ENCODE data around the gene HPSE2. TPM values are rescaled to one million over a fixed set of nuclear protein-coding genes. Genes with fewer than 3 reads are reported as not detected.

The HPSE2 gene
- total RNA-seq (under 1 TPM in 4 of 10 donors, not detected in 6; 0.07 to 0.24 (median 0.13) TPM), polyA plus RNA-seq (under 1 TPM; 0.04 to 0.22 TPM)
- long read RNA-seq, donor 1: 0 reads
- long read RNA-seq, donor 2: 0 reads
- long read RNA-seq, donor 3: 0 reads

DNA sequence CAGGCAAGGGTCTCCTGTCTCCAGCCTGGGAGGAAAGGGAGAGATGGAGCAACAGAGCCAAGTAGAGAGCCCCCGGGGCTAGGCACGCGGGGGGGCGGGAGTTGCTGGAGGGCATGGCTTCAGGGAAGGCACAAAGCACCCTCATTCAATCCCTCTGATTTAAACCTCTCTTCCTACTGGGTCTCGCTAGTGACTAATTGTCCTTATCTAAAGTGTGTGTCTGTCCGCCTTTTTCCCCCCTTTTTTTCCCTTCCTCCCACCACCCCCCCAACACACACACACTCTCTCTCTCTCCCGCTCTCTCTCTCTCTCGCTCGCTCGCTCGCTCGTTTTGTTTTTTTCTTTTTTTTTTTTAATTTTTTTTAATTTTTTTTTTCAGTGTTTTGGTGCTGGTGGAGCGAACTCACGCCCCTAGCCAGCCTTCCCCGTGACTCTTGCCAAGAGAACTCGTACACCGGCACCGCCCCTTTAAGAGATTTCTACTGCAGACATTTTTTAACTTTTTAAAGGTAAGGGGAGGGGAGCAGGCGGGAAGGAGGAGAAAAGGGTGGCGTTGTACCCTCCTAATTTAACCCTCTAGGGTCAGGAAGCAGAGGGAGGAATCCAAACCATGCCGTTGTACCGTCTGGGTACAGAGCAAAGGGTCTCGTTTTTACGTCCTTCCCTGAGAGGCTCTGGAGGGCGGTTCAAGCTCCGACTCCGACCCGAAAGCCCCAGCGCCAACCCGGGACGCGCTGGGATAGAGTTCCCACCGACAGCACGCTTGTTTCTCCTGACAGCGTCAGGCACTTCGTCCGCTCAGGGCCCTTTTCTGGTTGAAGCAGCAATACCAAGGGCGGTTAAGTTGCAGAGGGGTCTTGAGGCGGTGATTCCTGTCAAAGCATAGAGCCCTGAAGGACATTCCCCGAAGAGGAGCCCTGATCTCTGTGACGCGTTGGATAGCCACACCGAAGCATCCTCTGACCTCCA is at the start of gene HPSE2:
HPSE2 (minus strand) TSS at position 195 of the 969 bp plus-strand sequence.
- peaks cover 6 to 99% (median 95%) of the 10 kb centered on the region in 7 donors for H3K27me3 ChIP-seq
- peak within 1 kb of the TSS in 9 of 10 donors; percentile 14 to 58 (median 52) for H3K4me3 ChIP-seq
- no peak for ATAC-seq
- intact Hi-C loops (cut with DNase I): loop anchor here in 1 of 10 donors (5.0 kb wide), 1 partner anchor 759 kb away; no protein-coding TSS in a partner anchor
- H3K27ac ChIP-seq: no peak within 1 kb of the TSS
- 2 to 3% methylated on average over 43 of the region's 43 CpGs for WGBS, 2 donors
- peaks cover 0 to 42% (median 25%) of the 10 kb centered on the region in 9 donors for H3K4me1 ChIP-seq
- TF ChIP-seq, protein P1, sequence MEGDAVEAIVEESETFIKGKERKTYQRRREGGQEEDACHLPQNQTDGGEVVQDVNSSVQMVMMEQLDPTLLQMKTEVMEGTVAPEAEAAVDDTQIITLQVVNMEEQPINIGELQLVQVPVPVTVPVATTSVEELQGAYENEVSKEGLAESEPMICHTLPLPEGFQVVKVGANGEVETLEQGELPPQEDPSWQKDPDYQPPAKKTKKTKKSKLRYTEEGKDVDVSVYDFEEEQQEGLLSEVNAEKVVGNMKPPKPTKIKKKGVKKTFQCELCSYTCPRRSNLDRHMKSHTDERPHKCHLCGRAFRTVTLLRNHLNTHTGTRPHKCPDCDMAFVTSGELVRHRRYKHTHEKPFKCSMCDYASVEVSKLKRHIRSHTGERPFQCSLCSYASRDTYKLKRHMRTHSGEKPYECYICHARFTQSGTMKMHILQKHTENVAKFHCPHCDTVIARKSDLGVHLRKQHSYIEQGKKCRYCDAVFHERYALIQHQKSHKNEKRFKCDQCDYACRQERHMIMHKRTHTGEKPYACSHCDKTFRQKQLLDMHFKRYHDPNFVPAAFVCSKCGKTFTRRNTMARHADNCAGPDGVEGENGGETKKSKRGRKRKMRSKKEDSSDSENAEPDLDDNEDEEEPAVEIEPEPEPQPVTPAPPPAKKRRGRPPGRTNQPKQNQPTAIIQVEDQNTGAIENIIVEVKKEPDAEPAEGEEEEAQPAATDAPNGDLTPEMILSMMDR (IDR thresholded peaks at IDR 0.05): no peak
- no peaks in the 10 kb centered on the region for H3K36me3 ChIP-seq
- no peaks in the 10 kb centered on the region for H3K9me3 ChIP-seq
- DNase-seq: no peak

DNA sequence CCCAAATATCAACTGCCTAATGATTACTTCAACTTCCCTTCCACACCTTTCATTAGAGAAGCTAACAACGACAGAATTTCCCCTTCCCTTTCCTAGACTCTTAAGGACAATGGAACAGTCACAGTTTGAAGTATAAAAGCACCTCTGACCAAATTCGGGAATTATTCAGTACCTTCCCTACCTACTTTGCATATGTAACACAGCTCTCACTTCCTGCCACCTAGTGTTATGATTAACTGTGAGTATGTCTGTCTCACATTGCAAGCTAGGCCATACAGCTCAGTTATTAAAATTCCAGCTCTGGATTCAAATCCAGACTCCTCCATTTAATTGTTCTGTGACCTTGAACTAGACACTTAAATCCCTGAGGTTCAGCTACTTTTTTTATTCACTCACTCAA is 44.8 kb upstream of the HPSE2 start:
- 54 to 57% methylated on average over 2 of the region's 2 CpGs for WGBS, 2 donors
- H3K4me3 ChIP-seq: no peak overlapping the region
- H3K4me1 ChIP-seq: no peaks in the 10 kb centered on the region
- H3K27me3 ChIP-seq: peaks cover 0 to 9% (median 0%) of the 10 kb centered on the region in 7 donors
- peaks cover 0 to 24% (median 11%) of the 10 kb centered on the region in 11 donors for H3K9me3 ChIP-seq
- ATAC-seq (no peak), DNase-seq (no peak)
- no peak overlapping the region for H3K27ac ChIP-seq
- H3K36me3 ChIP-seq: no peaks in the 10 kb centered on the region
- intact Hi-C loops (cut with DNase I): no loop called here
- TF ChIP-seq, protein P1 (IDR thresholded peaks at IDR 0.05): no peak

DNA sequence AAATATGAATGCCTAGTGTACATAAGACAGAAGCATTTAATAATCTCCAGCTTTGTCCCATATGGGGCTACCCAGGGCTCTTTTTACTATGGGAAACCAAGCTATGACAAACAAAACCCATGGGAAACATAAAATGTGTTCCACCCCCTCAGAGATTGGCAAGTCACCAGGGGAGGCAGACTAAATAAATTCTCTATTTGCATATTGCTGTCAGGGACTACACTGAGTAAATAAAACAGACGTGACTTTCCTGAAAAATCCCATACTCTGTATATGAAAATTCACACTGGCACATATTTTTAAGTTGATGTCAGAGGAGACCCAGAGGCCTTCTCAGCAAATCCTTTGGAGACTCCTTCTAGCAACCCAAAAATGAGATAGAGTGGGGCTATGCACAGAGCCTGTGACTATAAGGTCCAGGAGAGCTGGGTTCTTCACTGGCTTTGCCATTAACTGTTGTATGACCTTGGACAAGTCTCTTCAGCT is 44.0 kb upstream of the HPSE2 start:
- 27 to 31% methylated on average over 1 of the region's 1 CpG for WGBS, 2 donors
- H3K9me3 ChIP-seq: peaks cover 0 to 24% (median 11%) of the 10 kb centered on the region in 11 donors
- H3K4me1 ChIP-seq: no peaks in the 10 kb centered on the region
- no peak overlapping the region for H3K27ac ChIP-seq
- no peak overlapping the region for H3K4me3 ChIP-seq
- H3K27me3 ChIP-seq: peaks cover 0 to 9% (median 0%) of the 10 kb centered on the region in 7 donors
- intact Hi-C loops (cut with DNase I): no loop called here
- TF ChIP-seq, protein P1 (IDR thresholded peaks at IDR 0.05): no peak
- ATAC-seq (no peak), DNase-seq (no peak)
- H3K36me3 ChIP-seq: no peaks in the 10 kb centered on the region

DNA sequence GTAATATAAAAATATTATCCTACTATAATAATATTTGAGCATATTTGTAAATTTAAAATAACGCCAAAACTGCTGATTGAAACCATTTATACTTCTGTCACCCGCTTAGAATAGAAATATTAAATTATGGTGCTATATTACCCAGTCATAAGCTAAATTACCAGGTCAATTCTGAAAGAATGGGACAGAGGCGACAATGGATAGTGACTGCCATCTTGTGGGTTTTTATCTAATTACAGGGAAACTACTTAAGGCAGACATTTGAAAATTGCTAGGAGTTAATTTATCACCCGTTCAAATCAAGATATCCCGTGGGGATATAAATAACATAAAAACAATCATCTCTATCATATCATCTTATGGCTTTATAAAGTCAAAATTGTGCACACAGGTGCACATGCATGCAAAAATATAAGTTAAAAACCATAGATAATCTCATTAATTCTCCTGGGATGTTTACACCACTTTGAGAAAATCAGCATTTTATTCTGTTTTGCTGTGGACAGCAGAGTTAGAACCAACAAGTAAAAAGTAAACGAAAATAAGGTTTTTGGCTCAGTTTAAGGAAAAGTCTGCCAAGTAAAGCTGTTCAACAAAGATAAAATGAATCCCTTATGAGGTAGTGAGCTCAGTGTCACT is 41.3 kb upstream of the HPSE2 start:
- H3K9me3 ChIP-seq: peaks cover 0 to 17% (median 0%) of the 10 kb centered on the region in 11 donors
- no peak for DNase-seq
- no peak for ATAC-seq
- TF ChIP-seq, protein P1 (IDR thresholded peaks at IDR 0.05): no peak
- WGBS, 2 donors: 15 to 17% methylated on average over 6 of the region's 6 CpGs
- no peaks in the 10 kb centered on the region for H3K4me1 ChIP-seq
- H3K36me3 ChIP-seq: no peaks in the 10 kb centered on the region
- intact Hi-C loops (cut with DNase I): no loop called here
- H3K4me3 ChIP-seq: no peak overlapping the region
- no peak overlapping the region for H3K27ac ChIP-seq
- peaks cover 0 to 18% (median 0%) of the 10 kb centered on the region in 7 donors for H3K27me3 ChIP-seq

Data from heart right ventricle (tissue), 16 donors.